Occipital lobe (tissue), 2 donors: ENCODE results near the gene PEX5. TPM values are rescaled to one million over a fixed set of nuclear protein-coding genes. Genes with fewer than 3 reads are reported as not detected.

Experiments
- DNase-seq: peaks from one replicate; lab custom pipeline; 2025; lab: John Stamatoyannopoulos, UW
- total RNA-seq: library from RNA; depleted of rRNA; stranded (reverse); fragments of >200 nt; gene quantifications from one replicate; pipeline ENCODE4 v1.2.3, GENCODE V29; 2014

Gene PEX5
- total RNA-seq: 71.1 TPM

DNA sequence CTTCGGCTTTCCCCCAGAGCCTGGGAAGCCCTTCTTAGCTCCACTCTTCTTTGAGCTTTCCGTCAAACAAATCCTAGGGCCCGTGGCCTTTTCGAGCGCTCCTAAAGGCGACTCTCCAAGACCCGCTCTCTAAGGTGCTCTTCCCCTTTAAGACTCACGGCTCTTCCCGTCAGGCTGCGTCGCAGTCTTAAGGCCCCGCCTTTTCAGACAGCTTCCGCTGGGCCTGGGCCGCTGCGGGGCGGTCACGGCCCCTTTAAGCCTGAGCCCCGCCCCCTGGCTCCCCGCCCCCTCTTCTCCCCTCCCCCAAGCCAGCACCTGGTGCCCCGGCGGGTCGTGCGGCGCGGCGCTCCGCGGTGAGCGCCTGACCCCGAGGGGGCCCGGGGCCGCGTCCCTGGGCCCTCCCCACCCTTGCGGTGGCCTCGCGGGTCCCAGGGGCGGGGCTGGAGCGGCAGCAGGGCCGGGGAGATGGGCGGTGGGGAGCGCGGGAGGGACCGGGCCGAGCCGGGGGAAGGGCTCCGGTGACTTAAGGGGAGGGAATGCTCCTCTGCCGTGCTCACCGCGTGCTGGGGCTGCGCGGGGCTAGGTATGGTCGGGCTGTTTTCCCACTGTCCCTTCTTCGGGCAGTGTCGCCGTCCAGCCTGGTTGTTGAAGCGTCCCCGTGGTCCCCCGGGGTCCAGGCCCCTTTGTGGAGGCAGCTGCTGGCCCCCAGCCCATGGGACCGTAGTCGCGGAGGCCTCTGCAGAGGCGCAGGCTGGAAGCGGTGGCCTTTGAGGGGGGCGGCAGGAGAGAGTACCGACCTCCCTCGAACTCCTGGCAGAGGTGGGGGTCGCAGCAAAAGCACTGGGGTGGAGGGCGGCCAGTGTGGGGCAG, at the start of gene PEX5:
Gene PEX5, plus strand, starts transcription at position 289 of the 870 bp plus-strand sequence. CDS start 692 bp downstream, outside the sequence.
- peak; percentile 86 for DNase-seq

DNA sequence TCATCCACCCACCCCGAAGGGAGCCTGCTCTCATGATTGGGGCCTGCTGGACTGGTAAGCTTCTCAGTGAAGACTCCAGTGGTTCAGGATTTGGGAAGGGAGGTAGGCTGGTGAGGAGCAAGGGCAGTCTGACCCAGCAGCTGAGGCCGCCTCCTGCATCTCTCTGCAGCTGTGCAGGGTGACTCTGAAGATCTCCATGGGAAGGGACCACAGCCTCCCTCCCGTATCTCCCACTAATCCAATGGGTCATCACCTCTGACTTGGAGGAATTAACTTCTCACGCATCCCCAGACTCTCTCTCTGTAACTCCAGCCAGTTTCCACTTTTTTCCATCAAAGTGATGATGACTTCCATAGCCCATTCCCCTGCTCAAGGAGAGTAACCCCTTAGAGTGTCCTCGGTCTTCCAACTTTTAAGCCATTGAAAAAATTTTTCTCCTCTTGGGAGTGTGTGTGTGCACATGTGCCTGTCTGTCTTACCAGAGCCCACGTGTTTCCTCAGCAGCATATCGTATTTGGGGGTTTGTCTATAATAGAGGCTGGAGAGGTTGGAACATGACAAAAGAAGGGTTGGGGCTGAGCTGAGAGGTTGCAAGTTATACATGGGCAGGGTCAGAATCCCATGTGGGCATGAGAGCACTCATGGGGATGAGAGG, 48.0 kb upstream of the PEX5 start:
- DNase-seq: no peak

DNA sequence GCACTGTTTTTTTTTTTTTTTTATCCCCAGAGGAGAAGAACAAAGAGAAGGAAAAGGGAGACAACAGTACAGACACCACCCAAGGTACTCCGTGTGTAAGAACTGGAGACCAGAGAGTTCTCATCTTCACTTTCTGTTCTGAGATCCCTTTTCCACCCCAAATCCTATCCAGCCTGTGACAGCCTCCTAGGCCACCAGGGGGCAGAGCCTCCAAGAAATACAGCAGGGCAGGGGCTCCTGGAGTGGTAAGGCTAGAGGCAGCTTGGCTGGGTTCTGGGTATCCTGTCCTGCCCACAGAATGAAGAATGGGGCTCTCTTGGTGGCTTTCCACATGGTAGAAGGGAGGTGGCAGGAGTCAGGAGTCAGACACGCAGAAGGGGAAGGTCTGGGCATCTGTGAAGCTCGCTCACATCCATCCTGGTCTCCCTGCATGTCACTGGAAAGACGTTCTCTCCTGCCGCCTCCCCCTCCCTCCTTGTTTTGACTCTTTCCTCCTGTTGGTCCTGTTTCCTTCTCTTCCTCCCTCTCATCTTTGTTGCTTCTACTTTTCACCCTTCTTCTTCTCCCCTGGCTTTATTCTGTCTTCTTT, 47.3 kb upstream of the PEX5 start:
- DNase-seq: no peak

DNA sequence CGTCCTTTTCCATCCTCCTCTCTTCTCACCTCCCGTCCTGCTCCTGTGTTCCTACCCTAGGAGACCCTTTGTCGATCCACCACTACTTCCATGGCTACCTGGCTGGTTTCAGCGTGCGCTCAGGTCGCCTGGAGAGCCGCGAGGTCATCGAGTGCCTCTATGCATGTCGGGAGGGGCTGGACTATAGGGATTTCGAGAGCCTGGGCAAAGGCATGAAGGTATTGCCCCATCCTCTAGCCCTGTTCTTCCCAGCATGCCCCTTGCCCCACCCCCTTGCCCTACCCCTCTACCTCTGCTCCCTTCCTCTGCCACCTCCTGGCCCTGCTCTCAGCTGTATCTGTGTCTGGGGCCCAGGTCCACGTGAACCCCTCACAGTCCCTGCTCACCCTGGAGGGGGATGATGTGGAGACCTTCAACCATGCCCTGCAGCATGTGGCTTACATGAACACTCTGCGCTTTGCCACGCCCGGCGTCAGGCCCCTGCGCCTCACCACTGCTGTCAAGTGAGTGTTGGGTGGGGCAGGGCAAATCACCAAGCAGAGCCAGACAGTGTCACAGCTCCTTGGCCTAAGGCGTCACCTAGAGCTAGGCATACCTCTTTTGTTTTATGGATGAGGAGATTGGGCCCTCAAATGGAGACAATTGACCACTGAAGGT, 46.5 kb upstream of the PEX5 start:
- DNase-seq: no peak

DNA sequence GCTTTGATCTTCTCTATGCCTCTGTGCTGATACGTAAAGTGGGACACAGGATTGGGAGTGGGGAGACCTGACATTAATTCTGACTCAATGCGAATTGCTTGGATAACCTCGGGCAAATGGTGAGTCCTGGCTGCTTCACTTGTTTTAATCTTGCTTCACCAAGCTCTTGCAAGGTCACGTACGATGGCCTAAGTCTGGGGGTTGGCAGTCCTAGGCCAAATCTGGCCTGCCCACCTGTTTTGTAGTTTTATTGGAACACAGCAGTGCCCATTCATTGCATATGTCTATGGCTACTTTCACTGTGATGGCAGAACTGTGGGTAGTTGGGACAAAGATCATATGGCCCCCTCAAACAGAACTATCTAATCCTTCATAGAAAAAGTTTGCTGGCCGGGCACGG, 45.9 kb upstream of the PEX5 start:
- DNase-seq: no peak

DNA sequence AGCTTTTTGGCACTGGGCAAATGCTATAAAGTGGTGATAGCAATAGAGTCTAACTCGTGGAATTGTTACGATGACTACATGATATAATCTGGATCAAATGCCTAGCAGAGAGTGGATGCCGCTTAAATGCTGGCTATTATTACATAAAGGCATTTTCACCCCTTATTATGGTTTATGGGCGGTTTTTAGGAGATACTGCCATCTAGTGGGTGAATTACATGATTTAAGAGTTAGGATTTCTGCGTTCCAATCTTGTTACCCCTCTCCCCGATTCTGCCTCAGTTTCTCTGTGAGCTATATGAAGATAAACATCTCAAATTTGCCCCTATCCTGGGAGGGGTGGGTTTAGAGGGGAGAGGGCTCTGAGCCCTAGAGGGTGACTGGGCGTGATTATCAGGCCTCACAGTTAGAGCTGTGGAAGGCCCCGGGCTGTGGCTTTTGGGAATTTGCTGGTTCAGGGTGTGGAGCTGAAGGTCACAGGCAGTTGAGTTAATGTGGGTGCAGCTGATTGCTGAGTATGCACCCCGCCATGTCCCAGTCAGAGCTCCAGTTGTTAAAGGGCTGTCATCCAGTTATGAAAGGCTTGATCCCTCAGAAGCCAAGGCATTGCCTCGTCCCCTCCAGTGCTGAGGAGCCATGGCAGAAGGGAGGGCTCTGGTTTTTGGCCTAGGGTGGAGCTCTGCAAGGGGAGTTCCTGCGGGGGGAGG, 44.9 kb upstream of the PEX5 start:
- no peak for DNase-seq

DNA sequence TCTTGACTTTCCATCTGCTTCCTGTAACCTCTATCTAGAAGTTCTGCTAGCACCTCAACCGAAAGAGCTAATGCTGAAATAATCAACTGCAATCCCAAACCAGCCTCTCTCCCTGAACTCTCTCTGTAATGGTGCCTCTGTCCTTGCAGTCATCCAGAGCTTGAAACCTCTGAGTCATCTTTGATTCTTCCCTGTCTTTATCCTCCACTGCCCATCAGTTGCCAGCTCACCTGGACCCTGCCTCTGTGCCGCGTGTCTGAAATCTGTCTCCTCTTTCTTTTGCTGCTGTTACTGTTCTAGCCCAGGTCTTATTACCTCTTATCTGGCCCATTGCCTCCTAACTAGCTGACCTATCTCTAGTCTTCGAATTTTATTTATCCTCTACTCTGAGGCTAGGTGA, 43.8 kb upstream of the PEX5 start:
- DNase-seq: no peak

DNA sequence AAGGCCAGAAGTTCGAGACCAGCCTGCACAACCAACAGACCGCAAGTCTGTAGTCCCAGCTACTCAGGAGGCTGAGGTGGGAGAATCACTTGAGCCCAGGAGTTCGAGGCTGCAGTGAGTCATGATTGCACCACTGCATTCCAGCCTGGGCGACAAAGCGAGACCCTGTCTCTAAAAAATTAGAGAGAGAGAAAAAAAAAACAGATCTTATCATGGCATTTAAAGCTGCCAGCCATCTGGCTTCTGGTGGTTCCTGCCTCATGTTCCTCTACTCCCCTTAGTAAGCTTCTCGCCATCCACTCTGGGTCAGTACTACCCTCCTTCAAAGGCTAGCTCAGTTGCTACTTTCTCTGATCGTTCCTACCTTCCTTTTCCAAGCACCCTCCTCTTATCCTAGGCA, 43.3 kb upstream of the PEX5 start:
- DNase-seq: no peak

DNA sequence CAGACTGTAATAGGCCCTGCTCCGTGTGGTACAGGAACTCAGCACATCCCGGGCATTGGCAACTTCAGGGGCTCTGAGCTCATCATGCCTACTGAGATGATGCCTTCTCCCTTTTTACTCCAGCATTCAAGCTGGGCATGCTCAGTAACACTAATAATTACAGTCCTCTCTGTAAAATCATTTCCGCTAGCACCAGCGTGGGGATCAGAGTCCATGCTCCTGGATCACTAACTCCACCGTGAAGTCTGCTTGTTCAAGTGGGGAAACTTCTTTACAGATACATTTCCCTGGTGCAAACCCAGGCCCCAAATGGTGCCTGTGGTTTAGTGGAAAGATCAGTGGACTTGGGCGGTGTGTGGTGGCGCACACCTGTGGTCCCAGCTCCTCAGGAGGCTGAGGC, 42.6 kb upstream of the PEX5 start:
- no peak for DNase-seq

DNA sequence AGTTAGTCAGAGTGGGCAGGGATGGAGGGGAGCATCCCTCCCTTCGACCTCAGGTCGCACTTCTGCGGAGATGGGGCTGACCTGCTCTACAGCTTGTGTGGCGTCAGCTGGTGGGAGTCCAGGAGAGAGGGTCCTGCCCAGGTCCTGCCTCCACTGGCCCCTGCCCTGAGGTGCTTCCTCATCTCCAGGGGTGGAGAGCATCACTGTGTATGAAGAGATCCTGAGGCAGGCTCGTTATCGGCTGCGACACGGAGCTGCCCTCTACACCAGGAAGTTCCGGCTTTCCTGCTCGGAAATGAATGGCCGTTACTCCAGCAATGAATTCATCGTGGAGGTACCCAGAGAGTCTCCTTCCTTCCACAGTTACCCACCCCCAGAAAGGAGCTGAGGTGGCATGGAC, 39.1 kb upstream of the PEX5 start:
- no peak for DNase-seq

DNA sequence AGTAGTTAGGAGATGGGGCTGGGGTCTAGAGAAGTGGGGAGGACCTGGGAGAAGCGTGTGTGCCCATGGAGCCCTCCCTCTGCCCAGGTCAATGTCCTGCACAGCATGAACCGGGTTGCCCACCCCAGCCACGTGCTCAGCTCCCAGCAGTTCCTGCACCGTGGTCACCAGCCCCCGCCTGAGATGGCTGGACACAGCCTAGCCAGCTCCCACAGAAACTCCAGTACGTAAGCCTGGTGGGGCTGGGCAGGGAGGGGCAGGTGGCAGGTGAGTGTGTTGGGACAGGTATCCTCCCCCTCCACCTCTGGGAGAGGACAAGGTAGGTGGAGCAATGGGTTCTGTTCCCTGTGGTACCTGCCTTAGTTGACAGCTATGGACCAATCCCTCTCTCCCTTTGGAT, 38.6 kb upstream of the PEX5 start:
- no peak for DNase-seq

DNA sequence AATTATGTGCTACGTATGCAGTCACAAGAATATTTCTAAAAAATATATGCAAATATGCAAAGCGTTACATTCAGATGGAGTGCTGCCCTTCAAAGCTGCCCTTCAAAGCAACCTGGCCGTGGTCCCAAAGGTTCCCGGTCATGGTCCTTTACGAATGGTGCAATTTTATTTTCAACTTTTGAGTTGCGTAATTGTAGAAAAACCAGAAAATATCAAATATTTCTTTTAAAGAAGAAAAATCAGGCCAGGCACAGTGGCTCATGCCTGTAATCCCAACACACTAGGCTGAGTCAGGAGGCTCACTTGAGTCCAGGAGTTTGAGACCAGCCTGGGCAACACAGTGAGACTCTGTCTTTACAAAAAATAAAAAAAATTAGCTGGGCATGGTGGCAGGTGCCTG, 38.0 kb upstream of the PEX5 start:
- no peak for DNase-seq

DNA sequence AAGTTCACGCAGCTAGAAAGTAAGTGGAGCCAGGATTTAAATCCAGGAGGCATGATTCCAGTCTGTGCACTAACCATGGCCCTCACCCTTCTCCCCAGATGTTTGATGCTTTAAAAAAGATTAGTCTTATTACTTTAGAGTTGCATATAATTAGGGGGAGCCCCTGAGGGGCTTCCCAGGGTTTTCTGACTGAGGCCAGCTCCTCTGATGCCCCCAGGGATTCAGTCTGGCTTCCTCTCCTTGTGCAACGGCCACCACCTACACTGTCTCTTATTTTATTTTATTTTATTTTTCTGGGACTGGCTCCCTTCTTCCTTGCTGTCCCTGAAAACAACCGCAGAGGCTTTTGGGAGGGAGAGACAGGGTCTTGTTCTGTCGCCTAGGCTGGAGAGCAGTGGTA, 36.7 kb upstream of the PEX5 start:
- no peak for DNase-seq

DNA sequence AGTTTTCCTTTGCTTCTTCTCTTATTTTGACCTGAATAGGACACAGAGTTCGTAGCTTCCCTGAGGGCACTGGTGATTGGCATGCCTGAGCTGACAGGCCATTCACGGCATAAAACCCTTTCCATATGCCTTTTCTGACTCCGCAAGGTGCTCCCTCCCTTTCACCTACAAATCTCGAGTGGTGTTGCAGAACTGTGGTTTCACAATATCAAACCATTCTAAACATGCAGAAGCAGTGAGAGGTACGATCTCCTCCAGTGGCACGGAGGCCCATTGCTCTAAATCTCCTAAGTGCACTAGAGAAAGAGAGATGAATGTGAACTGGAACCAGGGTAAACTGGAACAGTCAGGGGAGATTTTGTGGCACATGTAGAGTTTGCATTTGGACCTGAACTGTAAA, 35.4 kb upstream of the PEX5 start:
- no peak for DNase-seq

DNA sequence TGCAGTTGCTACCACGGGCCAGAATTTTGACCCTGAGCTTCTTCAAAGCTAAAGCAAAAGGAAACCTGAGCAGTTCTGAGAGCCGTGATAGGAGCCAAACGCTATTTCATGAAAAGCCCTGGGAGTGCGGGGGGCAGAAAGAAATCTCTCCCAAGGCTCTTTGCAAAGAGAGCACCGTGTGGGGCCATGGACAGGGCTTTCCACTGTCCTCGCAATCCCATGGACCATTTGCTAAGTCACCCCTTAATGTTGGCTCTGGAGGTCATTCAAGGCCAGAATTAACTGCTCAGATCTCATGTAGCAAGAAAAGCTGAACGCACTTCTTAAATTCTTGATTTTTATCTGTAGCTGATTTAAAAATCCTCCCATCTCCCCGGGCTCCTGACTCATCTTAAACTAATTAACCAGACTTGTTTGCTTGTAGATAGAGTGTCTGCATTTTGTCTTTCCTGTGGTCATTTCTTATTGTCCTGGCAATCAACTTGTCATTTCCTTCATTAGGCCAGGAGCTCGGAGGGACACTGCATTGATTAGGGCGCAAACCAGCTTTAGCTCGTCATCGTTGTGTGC, 34.5 kb upstream of the PEX5 start:
- DNase-seq: no peak

DNA sequence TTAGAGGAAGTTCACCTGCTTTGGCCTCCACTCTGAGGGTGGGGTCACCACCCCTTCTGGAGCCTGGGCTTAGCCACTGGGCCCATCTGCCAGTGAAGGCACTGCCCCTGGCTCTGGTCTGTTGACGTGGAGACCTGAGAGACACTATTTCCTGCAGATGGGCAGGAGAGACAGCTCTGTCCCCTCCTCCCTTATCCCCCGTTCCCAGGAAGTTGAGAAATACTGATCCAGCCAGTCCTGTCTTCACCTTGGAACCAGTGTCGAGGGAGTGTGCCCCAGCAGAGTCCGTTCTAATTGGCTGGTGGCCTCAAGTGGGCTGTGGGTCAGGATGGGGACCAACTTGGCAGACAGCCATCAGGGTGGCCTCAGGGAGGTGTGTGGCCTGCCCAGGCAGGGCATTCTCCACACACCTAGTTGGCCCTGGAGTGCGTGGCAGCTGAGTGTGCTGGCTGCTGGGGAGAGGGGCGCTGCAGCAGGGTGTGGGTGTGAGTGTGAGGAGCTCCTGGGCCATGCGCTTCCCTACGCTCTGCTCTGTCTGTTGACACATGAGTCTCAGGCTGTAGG, 33.9 kb upstream of the PEX5 start:
- DNase-seq: no peak

DNA sequence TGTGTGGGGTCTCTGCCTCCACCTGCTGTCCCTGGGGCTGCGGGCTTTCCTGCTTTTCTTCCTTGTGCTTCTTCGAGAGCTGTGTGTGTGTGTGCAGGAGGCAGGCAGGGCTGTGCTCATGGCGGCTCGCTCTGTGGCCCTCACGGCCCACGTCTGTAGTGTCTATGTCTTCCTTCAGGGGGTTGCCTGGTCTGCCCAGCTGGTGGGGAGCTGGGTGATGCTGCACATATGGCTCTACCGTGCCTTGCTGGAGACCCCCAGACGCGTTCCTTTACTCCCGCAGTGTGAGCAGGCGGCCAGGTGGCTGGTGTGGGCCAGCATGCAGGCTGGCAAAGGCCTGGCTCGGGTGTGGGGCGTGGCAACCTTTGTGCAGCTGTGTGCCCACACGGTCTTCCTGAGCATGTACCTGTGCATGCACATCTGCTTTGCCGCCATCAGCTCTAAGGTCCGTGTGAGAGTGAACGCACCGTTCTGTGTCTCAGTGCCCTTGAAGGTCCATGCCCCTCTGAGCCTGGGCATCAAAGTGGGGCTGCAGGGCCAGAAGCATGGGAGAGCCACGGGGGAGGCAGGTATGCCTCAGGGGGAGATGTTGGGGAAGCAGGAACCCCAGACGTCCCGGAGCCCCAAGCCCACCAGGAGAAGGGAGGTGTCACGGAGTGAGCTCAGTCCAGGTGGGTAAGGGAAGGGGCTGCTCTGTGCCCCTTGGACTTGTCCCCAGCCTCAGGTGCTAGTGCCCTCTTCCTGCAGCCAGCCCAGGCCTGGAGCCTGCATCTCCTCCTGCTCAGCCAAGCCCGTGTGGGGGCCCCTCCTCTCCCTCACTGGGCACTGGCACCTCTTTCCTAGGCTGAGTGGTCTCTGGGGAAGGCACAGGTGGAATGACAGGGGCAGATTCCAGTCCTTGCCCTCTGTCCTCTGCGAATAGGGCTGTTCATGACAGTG, 33.0 kb upstream of the PEX5 start:
- no peak for DNase-seq

DNA sequence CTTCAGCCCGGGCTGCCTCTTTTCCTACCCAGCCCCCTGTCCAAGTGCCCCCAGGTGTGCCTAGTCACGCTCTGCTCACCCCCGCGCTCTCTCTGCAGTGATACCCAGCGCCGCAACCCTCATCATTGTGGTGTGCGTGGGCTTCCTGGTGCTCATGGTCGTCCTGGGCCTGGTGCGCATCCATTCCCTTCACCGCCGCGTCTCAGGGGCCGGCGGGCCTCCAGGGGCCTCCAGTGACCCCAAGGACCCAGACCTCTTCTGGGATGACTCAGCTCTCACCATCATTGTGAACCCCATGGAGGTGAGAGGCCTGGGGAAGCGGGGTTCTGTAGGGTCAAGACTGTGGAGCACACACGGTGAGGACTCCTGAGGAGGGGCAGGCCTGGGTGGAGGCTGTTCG, 32.1 kb upstream of the PEX5 start:
- no peak for DNase-seq

DNA sequence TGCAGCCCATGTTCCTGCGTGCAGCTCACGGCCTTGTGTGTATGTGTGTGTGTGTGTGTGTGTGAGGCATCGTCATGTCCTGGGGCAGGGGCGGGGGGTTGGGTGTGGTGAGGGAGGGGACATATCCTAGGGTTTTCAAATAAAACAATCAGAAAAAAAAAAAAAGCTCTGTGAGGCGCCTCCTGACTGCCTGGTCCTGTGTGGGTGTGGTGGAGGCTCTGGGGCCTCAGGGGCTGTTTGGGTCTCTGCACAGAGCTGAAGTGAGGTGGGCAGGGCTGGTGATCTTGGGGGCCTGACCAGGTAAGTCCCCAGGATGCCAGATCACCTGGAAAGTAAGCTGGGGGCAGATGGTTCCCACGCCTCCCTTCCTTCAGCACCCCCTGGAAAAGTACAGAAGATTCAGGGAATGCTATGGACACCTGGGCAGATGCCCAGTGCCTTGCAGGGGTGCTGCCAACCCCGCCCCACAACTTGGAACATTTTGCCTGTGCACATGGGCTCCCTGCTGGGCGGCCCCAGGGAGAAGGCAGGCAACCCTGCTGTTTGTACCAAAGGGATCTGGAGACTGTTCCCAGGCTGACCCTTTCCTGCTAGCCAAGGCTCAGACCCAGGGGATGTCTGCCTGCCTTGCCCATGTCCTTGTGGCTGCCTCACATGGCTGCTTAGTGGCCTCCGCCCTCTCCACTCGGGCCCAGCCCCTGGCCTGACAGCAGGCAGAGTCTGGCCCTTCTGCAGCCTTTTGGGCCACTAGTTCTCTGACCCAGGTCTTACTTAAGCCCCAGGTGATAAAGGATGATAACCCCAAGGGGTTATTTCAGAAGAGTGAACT, 30.5 kb upstream of the PEX5 start:
- peak; percentile 50 for DNase-seq
